GM10248 (cell line): Measurements from ENCODE around the gene CATSPERE.

Experiments
- CTCF ChIA-PET: fragments of 300-600 bp; sonication (Branson Sonifier 250); formaldehyde crosslinking; extraction: SDS; loops from one replicate; lab custom pipeline; 2021; ENCODE audit warnings: antibody characterized with exemption; lab: Yijun Ruan, JAX
- POLR2A ChIA-PET: fragments of 350-650 bp; sonication (Branson Sonifier 250); formaldehyde crosslinking; extraction: SDS; loops from one replicate; lab custom pipeline; 2020; ENCODE audit warnings: antibody characterized with exemption; lab: Yijun Ruan, JAX
- DNase-seq: peaks from one replicate; pipeline ENCODE4 v3.0.0; 2012; ENCODE audit errors: extremely low spot score
- TF ChIP-seq, protein P1 (sequence below): IDR thresholded peaks from 2 replicates; pipeline ENCODE4 v1.5.1; 2012; ENCODE audit warnings: mild to moderate bottlenecking, low read depth; ENCODE audit errors: extremely low read depth, missing control alignments, control extremely low read depth

CATSPERE gene

DNA sequence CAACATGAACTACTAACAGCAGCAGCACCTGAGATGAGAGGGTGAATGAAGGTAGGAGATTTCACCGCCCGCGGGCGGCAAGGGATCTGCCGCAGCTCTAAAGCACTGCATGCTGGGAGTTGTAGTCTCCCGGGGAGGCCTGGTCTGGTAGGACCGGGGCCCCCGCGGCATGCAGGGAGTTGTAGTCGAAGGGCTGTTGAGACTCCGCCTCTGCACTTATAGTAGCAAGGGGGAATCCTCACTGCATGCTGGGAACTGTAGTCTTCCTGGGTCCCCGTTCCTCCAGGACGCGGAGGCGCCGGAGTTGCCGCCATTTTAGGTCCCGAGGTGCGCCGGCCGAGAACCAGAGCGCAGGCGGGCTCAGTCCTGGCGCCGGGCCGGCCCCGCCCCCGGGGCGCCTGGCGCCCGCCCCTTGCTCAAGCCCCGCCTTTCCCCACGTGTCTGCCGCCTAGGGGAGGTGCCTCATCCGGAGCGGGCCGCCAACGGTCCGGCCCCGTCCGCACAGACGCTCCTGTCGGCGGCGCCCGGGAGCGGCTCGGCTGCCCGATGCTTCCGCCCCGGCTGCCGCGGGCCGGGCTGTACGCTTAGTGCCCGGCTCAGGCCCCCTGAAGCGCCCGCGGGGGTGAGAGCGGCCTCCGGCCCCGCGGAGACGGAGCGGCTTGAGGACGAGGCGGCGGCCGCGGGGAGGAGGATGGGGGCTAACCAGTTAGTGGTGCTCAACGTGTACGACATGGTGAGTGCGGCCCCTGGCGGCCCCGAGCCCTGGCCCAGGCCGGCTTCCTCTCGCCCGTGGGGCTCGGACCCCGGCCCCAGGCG, 191.8 kb downstream of the CATSPERE start, which contains the start of gene DESI2:
TSS of gene DESI2 (plus strand) at position 504 of the 816 bp plus-strand sequence. CDS start at position 692, 188 bp downstream.
- peak; percentile 97 for DNase-seq
- POLR2A ChIA-PET, result no interaction called here
- CTCF ChIA-PET, result interaction anchor here (0.9 to 1.2 kb wide), 8 partner anchors 13 to 390 kb away, joined by 3 to 5 read pairs (median 3); no protein-coding TSS in a partner anchor
- TF ChIP-seq, protein P1, sequence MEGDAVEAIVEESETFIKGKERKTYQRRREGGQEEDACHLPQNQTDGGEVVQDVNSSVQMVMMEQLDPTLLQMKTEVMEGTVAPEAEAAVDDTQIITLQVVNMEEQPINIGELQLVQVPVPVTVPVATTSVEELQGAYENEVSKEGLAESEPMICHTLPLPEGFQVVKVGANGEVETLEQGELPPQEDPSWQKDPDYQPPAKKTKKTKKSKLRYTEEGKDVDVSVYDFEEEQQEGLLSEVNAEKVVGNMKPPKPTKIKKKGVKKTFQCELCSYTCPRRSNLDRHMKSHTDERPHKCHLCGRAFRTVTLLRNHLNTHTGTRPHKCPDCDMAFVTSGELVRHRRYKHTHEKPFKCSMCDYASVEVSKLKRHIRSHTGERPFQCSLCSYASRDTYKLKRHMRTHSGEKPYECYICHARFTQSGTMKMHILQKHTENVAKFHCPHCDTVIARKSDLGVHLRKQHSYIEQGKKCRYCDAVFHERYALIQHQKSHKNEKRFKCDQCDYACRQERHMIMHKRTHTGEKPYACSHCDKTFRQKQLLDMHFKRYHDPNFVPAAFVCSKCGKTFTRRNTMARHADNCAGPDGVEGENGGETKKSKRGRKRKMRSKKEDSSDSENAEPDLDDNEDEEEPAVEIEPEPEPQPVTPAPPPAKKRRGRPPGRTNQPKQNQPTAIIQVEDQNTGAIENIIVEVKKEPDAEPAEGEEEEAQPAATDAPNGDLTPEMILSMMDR, result peak; percentile 60

DNA sequence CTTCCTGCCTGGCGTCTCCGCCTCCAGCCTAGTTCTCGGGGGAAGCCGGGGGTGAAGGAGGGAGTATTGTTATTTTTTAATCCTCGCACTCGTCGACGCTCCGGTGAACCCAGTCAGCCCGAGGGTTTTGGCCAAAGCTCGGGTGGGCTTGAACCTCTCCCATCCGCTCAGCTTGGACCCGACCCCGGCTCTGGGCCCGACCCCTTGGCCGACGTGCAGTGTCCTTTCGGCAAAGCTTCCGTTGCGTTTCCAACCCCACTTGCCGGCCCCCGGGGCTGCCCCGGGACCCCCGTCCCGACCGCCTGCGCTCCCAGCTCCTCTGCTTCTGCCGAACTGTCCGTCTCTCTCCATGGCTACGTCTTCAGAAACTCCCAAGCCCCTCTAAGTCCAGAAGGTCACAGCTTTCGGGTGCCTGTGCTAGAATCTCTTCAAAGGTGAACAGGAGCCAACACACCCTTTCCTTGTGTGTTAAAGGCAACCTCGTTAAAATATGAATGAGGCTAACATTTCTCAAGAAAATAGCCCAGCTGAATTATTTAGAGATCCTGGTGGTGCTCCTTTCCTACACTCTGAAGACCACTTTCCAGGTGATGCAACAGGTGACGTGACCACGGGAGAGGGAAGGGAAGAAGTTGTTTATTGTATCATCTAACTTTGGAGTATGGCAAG, 192.5 kb downstream of the CATSPERE start:
- ChIA-PET CTCF (interaction anchor here (0.9 to 1.1 kb wide), 4 partner anchors 12 to 147 kb away, joined by 3 to 5 read pairs (median 4); no protein-coding TSS in a partner anchor), POLR2A (no interaction called here)
- TF ChIP-seq, protein P1, result no peak
- no peak for DNase-seq

DNA sequence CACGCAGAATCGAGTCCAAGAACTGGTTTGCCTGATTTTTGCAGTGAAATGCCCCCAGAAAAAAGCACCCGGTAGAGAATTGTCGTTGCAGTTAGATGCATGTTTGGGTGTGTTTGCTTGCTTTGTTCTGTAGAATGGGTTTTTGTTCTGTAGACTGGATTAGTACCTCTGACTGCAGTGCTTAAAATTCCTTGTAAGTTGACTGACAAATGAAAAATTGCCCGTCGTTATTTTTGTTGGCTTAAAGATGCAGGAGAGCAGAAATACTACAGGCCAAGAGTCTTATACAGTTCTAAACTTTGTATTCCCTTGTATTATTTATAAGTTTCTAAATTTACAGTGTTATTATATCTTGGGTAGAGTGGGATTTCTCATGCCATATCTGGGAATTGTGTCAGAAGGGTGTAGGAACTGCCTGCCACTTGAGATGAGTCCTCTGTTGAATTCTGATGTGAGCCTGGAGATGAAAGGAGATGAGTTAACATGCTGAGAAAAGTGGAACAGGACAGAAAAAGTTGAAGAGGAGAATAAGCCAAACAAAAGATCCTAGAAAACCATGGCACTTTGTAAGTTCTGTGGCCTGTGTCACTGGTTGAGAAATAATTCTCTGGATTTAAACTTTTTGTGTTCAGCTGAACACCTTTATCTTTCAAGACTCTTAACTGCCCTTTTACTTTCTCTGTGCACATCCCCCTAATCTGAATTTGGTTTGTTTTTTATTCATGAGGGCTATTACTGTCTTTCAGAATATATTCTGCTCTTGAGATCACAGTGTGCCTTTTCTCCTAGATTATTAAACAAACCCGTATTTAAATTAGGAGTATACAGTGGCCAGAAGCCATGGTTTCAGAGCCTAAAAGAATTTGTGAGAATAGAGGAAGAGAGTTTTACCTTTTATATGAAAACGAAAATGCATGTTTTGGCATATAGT, 193.3 kb downstream of the CATSPERE start:
- TF ChIP-seq, protein P1, result no peak
- no peak for DNase-seq
- POLR2A ChIA-PET, result no interaction called here
- CTCF ChIA-PET, result interaction anchor here (0.9 to 1.1 kb wide), 2 partner anchors 12 to 146 kb away, joined by 3 read pairs; no protein-coding TSS in a partner anchor

DNA sequence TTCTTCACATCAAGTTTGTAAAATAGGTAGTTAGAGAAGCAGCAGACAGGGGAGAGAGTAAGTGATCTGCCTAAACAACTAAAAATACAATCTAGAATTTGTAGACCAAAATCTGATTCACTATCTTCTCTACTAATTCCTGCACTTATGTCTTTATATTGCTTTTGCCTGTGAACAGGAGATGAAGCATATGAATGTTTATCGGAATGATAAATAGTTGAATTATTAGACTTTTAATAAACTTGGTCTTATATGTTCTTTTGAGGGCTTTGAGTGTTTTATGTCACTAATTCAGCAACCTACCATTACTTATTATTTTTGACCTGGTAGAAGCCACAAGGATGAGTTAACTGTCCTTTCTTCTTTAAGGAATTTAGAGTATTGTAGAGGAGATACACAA, 194.1 kb downstream of the CATSPERE start:
- TF ChIP-seq, protein P1, result no peak
- no peak for DNase-seq
- CTCF ChIA-PET, result interaction anchor here (1.6 kb wide), 1 partner anchor 8 kb away, joined by 4 read pairs; no protein-coding TSS in a partner anchor
- POLR2A ChIA-PET, result no interaction called here

DNA sequence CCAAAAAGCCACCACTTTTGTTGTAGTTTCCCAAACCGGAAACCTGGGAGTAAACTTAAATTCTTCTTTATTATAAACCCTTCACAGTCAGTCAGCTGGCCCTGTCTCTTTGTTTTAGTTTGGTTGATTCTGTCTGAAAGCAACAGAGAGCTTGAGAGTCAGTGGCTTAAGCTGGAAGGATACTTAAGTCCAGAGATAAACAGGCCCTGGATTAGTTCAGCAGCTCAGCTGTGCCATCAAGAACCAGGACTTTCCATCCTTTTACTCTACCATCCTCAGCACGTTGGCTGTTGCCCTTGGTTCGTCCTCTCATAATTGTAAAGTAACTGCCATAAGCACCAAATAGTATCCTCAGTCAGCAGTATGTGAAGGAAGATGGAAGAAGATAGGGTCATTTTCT, 196.3 kb downstream of the CATSPERE start:
- TF ChIP-seq, protein P1, result no peak
- DNase-seq, result no peak
- ChIA-PET CTCF (interaction anchor here (1.4 to 2.4 kb wide), 5 partner anchors 10 to 140 kb away, joined by 3 to 7 read pairs (median 6); no protein-coding TSS in a partner anchor), POLR2A (no interaction called here)
